HG02852 (cell line): ENCODE results near the gene BMPR1B.

ENCODE experiments used
- ATAC-seq: cut with Tn5 transposase; IDR thresholded peaks from one replicate; pipeline ENCODE4 v1.9.1; 2021; ENCODE audit warnings: mild to moderate bottlenecking, moderate library complexity; ENCODE audit not compliant: unreplicated experiment

The BMPR1B gene

GRCh38 chr4:95080969-95081368 lies 323.2 kb downstream of the BMPR1B start:
- no peak for ATAC-seq

- no peak for ATAC-seq
These were observed 326.8 kb downstream of the BMPR1B start for GRCh38 chr4:95084584-95084983.

DNA sequence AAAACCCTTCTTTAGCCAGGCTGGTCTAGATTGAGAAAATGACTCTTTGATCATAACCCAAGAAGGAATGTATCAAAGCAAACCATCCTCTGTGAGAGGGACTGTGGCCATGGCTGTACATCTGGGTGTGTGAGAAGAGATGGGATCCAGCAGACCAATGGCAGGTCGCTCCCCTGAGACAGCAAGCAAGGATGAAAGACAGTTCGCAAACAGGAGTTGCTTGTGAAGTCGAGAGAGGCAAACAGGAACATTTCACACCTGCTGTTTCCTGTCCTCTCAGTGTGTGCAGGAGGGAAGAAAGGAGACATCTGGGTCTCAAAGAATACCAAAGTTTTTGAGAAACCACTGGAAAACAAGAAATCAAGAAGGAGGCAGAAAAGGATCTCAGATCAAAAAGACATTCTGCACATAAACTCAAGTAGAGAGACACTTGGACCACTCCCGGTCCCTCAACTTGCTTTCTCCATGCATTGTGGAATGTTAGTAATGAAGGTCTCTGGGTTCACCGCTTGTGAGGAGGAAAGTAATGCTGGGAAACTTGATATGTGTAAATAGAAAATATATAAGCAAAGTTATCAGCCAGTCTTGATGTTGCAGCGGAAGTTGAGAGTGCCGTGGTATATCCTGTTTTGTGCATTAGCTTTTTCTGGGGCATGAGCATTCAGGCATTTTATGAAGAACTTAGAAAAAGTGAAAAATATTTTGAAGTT lies 327.5 kb downstream of the BMPR1B start:
- no peak for ATAC-seq

GRCh38 chr4:95086551-95086950 lies 328.8 kb downstream of the BMPR1B start:
- ATAC-seq: no peak

- no peak for ATAC-seq
These were observed 330.1 kb downstream of the BMPR1B start for GRCh38 chr4:95087657-95088455.

DNA sequence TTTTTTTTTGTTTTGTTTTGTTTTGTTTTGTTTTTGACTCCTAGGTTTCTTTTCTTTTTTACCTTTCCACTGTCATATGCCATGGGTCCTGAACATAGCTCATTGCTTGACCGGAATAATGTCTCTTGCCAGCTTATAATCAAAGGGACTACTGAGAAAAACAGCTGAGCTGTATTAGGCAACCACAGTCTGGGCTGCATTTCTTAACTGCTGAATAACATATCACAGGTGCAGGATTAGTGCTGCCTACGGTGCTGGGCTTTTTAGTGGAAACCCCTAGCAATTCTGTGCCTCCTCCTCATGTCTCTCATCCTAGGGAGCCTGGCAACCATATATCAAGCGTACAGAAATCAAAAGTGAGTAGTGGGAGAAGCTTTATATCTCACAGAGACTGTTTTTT lies 333.5 kb downstream of the BMPR1B start:
- ATAC-seq: no peak

DNA sequence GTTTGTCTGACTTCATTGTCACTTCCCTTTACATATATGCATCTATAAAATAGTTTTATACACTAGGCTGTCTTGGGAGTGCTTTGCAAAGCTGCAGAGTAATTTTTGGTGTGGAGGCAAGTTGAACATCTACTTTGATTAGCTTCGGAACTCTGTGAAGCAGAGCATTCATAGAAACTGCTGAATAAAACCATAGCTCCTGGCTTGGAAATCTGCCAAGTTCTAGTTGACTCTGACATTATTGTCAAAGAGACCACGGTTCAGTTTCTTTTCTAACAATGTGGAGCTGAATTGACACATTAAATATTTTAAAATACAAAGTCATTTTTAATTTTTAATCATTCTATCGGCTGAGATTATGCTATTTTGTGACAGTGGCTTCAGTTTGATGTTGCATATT lies 335.0 kb downstream of the BMPR1B start:
- no peak for ATAC-seq

DNA sequence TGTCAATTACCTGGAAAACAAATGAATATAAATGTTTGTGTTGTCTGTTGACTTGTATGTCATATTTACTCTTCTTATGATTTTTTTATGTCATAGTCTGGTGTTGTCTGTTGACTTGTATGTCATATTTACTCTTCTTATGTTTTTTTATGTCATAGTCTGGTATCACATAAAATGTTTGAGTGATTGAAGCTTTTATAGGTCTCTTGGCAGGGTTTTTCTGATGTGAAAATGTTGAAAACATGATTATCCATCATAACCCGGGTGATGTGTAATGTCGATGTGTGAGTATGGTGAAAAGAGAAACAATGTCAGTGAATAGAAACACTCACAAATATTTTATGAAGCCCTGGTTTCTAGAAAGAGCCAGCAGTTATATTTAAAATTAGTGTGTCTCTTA lies 335.7 kb downstream of the BMPR1B start:
- ATAC-seq: no peak

GRCh38 chr4:95093936-95094929 lies 336.5 kb downstream of the BMPR1B start:
- no peak for ATAC-seq

DNA sequence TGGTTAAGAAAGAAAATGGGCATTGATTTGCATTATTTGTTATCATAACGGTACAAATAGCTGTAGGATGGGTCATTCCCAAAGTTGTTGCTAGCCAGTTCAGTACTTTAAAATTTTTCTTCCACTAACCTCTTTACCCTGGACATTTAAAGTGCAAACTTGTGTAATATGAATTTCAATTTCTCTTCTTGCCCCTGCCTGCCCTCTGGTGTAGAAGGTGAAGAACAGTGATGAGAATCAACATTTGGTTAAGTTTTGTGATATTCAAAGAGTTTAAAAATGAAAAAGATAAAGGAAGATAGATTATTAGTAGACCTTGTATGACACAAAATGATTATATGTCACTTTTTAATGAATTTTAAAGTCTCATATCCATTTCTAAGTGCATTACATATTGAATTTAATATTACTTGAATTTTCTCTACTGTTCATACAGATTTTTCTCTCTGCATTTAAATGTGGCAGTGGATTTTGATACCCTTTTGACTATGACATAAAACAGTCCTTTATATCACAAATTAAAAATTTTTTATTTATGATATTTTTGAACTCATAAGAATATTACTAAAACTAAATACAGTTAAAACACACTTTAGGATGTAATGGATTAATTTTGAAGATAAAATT lies 337.7 kb downstream of the BMPR1B start:
- no peak for ATAC-seq

GRCh38 chr4:95102162-95102790 lies 344.5 kb downstream of the BMPR1B start:
- no peak for ATAC-seq

DNA sequence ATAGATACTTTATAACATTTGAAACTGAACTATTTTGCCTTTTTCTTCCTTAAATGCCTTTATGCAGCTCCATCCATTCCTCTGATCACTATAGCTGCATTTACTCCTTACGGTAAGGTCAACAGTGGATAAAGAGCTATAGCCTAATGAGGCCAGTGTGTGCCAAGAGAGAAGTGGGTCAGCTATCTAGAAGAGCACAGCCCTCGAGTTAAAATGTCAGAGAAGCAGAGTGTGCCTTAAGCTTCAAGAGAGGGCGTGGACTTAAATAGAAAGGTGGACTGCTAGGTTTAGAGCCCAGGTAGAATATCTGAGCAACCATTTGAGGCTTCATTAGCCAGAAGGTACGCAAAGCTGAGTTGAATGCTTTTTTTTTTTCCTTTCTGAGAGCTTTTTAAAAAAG lies 347.4 kb downstream of the BMPR1B start:
- ATAC-seq: no peak

- ATAC-seq: no peak
These were observed 348.2 kb downstream of the BMPR1B start for GRCh38 chr4:95105983-95106382.

GRCh38 chr4:95106408-95106928 lies 348.7 kb downstream of the BMPR1B start:
- ATAC-seq: no peak

GRCh38 chr4:95107004-95107403 lies 349.2 kb downstream of the BMPR1B start:
- no peak for ATAC-seq

- no peak for ATAC-seq
These were observed 349.9 kb downstream of the BMPR1B start for GRCh38 chr4:95107635-95108034.

DNA sequence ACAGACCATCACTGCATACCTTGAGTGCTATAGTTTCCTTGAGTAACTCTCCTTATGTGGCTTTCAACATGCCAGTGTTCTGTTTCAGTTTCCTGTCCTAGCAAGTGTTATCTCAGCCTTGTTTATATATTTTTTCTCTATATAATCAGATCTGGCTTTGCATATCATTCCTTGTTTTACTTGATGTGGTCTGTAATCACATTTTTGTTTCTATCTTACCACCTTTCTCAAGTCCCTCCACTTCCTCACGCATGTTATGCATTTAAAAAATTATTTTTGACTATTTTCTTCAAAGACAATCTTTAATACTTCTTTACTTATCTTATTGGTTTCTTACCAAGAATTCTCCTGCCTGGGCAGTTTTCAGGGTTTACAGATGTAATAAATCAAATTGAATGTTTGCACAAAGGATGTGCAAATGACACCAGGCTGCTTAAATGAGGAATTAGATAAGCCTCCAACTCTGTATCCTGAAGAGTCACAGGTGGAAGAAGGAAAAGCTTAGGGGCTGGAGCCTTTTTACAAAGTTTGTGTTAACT lies 351.2 kb downstream of the BMPR1B start:
- no peak for ATAC-seq

DNA sequence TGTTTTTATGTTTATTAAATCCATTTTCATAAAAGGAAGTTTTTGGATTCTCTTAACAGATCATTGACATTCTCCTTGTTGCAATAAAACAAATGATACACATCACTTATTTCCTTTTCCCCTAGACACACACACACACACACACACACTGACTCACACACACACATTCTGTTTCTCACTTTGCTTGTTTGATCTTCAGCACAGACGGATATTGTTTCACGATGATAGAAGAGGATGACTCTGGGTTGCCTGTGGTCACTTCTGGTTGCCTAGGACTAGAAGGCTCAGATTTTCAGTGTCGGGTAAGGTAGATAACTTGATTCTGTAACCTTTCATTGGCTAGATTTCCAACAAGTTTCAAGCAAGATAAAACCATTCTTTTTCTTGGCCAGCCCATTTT lies 356.8 kb downstream of the BMPR1B start:
- no peak for ATAC-seq

DNA sequence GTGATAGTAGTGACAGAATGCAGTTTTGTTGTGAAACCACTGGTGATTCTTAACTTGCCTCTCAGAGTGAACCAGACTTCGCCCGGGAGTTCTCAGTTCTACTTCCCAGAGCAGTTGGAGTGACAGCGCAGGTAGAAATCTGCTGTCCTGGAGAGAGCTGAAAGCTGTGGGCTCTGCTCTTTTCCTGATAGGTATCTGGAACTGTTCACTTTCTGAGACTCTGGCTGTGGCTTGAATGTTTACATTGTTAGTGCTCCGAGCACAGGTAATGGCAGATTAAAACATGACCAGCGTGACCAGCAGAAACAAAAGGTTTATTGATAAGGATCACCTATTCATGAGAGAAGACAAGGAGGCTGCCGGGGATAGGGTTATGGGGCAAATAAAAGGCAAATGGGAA lies 360.7 kb downstream of the BMPR1B start:
- ATAC-seq: no peak

DNA sequence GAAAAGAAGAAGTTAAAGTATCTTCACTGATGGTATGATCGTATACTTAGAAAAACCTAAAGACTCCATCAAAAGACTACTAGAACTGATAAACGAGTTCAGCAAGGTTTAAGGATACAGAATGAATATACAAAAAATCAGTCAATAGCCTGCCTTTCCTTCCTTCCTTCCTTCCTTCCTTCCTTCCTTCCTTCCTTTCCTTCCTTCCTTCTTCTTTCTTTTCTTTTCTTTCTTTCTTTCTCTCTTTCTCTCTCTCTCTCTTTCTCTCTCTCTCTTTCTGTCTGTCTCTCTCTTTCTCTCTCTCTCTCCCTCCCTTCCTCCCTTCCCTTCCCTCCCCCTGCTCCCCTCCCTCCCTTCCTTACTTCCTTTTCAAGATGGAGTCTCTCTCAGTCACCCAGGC lies 362.7 kb downstream of the BMPR1B start:
- no peak for ATAC-seq
